Activated CD8-positive, alpha-beta T cell treated with anti-CD3 and anti-CD28 coated beads for 36 hours (primary cell): ENCODE measurements around the gene AAR2. TPM values are rescaled to one million over a fixed set of nuclear protein-coding genes. Genes with fewer than 3 reads are reported as not detected.

Experiments used
- ATAC-seq: fragments of 200-7000 bp; cut with Tn5 transposase; one replicate; pipeline ENCODE4 v1.10.0; 2021; ENCODE audit warnings: mild to moderate bottlenecking, moderate library complexity
- CTCF ChIA-PET: fragments of 350-600 bp; sonication (Branson Sonifier 250); formaldehyde crosslinking; loops from one replicate; lab custom pipeline; 2021; ENCODE audit warnings: antibody characterized with exemption; lab: Charles Lee
- POLR2A ChIA-PET: fragments of 350-600 bp; sonication (Branson Sonifier 250); formaldehyde crosslinking; loops from one replicate; lab custom pipeline; 2021; ENCODE audit warnings: antibody characterized with exemption; lab: Charles Lee
- DNase-seq: peaks from one replicate; pipeline ENCODE4 v3.0.0-alpha.2; 2020
- H3K27ac Mint-ChIP-seq: one replicate; pipeline ENCODE4 v1.8.0; 2021; ENCODE audit warnings: mild to moderate bottlenecking, mixed read lengths
- H3K27me3 Mint-ChIP-seq: one replicate; pipeline ENCODE4 v1.8.0; 2021; ENCODE audit warnings: mixed read lengths
- H3K36me3 Mint-ChIP-seq: one replicate; pipeline ENCODE4 v1.8.0; 2021; ENCODE audit warnings: low read depth, mixed read lengths
- H3K4me1 Mint-ChIP-seq: one replicate; pipeline ENCODE4 v1.8.0; 2021; ENCODE audit warnings: low read depth, mixed read lengths
- H3K4me3 Mint-ChIP-seq: one replicate; pipeline ENCODE4 v1.8.0; 2021; ENCODE audit warnings: mild to moderate bottlenecking, moderate library complexity, mixed read lengths
- H3K9me3 Mint-ChIP-seq: one replicate; pipeline ENCODE4 v1.8.0; 2021; ENCODE audit warnings: mixed read lengths
- intact Hi-C: fragments of 100-400 bp; cut with micrococcal nuclease; formaldehyde crosslinking; loops from one replicate; pipeline ENCODE4 v1.10.0; 2022
- total RNA-seq, 2 experiments: library from RNA; stranded (reverse); gene quantifications; one replicate each; pipeline ENCODE4 v1.2.3, GENCODE V29; 2021
- TF ChIP-seq, protein P1 (sequence below): fragments of 200-600 bp; IDR thresholded peaks from one replicate; pipeline ENCODE4 v1.8.0; 2022; ENCODE audit warnings: antibody characterized with exemption, mild to moderate bottlenecking

AAR2 gene
- total RNA-seq, 2 experiments from 2014 or later, result 18.8 to 19.7 TPM

DNA sequence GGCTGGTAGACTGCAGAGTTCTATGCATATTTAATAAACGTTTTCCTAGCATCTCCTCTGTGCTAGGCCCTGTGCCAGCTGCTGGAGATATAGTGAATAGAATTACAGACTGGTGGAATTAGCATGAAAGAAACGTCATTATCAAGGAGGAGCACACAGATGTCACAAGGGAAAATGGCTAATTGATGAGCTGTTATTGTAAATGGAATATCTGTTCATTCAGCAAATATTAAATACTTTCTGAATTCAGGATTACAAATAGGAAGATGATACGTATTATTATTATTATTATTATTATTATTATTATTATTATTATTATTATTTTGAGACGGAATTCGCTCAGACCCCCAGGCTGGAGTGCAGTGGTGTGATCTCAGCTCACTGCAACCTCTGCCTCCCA lies 1.2 kb downstream of the AAR2 start:
- Mint-ChIP-seq H3K27ac (peak overlapping the region; percentile 92), H3K4me3 (peak overlapping the region; percentile 74), H3K9me3 (no peaks in the 10 kb centered on the region), H3K36me3 (peaks cover 22% of the 10 kb centered on the region), H3K27me3 (no peaks in the 10 kb centered on the region), H3K4me1 (peaks cover 44% of the 10 kb centered on the region)
- CTCF ChIA-PET, result interaction anchor here (0.6 to 2.9 kb wide), 10 partner anchors 9 to 645 kb away, joined by 3 to 10 read pairs (median 3); partner anchors contain the start of gene SCAND1
- POLR2A ChIA-PET, result interaction anchor here (0.9 to 2.3 kb wide), 2 partner anchors 9 to 11 kb away, joined by 6 to 7 read pairs; no protein-coding TSS in a partner anchor
- intact Hi-C loops, result no loop called here
- ATAC-seq (no peak), DNase-seq (no peak)
- TF ChIP-seq, protein P1, sequence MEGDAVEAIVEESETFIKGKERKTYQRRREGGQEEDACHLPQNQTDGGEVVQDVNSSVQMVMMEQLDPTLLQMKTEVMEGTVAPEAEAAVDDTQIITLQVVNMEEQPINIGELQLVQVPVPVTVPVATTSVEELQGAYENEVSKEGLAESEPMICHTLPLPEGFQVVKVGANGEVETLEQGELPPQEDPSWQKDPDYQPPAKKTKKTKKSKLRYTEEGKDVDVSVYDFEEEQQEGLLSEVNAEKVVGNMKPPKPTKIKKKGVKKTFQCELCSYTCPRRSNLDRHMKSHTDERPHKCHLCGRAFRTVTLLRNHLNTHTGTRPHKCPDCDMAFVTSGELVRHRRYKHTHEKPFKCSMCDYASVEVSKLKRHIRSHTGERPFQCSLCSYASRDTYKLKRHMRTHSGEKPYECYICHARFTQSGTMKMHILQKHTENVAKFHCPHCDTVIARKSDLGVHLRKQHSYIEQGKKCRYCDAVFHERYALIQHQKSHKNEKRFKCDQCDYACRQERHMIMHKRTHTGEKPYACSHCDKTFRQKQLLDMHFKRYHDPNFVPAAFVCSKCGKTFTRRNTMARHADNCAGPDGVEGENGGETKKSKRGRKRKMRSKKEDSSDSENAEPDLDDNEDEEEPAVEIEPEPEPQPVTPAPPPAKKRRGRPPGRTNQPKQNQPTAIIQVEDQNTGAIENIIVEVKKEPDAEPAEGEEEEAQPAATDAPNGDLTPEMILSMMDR, result no peak

DNA sequence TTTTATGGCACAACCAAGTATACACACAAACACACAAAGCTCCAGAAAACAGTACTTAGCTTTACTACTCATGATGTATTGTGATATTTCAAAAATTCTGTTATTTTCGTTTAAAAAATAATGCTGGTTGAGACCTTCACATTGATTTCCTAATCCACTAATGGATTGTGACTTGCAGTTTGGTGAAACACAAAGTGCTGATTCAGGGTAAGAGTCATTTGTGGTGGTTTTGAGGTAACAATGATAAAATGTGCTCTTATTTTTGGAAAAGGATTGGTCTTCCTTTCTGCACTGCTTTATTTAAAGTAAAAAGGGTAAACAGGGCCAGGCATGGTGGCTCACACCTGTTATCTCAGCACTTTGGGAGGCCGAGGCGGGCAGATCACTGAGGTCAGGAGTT lies 1.9 kb downstream of the AAR2 start:
- ChIA-PET POLR2A (interaction anchor here (0.6 kb wide), 1 partner anchor 24 kb away, joined by 4 read pairs; no protein-coding TSS in a partner anchor), CTCF (interaction anchor here (0.6 to 2.9 kb wide), 7 partner anchors 9 to 645 kb away, joined by 3 to 10 read pairs (median 3); no protein-coding TSS in a partner anchor)
- no peak overlapping the region for H3K27ac Mint-ChIP-seq
- H3K4me3 Mint-ChIP-seq, result peak overlapping the region; percentile 42
- ATAC-seq (no peak), DNase-seq (no peak)
- H3K9me3 Mint-ChIP-seq, result no peaks in the 10 kb centered on the region
- peaks cover 22% of the 10 kb centered on the region for H3K36me3 Mint-ChIP-seq
- TF ChIP-seq, protein P1, result no peak
- H3K4me1 Mint-ChIP-seq, result peaks cover 44% of the 10 kb centered on the region
- H3K27me3 Mint-ChIP-seq, result no peaks in the 10 kb centered on the region
- intact Hi-C loops, result no loop called here

DNA sequence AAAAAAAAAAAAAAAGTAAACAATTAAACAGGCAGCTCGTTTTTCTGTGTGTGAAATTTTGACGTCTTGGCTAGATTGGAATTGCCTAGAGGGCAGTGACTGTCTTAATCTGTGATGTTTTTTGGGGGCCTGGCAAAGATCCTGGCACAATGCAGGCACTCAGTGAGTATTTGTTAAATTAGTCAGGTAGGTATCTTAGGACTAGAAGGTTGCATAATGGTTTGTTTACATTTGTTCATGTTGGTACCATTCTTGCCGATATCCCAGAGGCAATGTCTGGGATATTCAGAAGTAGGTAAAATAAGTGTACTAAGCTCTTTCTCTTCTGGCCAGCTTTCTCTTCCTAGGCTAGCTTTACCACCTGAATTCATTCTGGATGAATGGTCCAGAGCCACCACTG lies 2.5 kb downstream of the AAR2 start:
- ChIA-PET CTCF (interaction anchor here (1.1 to 1.4 kb wide), 3 partner anchors 83 to 644 kb away, joined by 3 to 4 read pairs (median 3); no protein-coding TSS in a partner anchor), POLR2A (interaction anchor here (0.6 kb wide), 1 partner anchor 23 kb away, joined by 4 read pairs; no protein-coding TSS in a partner anchor)
- H3K27me3 Mint-ChIP-seq, result no peaks in the 10 kb centered on the region
- peak overlapping the region; percentile 34 for H3K4me3 Mint-ChIP-seq
- intact Hi-C loops, result no loop called here
- TF ChIP-seq, protein P1, result no peak
- H3K9me3 Mint-ChIP-seq, result no peaks in the 10 kb centered on the region
- peak overlapping the region; percentile 21 for H3K27ac Mint-ChIP-seq
- no peak for DNase-seq
- H3K36me3 Mint-ChIP-seq, result peaks cover 26% of the 10 kb centered on the region
- H3K4me1 Mint-ChIP-seq, result peaks cover 44% of the 10 kb centered on the region
- ATAC-seq, result no peak

DNA sequence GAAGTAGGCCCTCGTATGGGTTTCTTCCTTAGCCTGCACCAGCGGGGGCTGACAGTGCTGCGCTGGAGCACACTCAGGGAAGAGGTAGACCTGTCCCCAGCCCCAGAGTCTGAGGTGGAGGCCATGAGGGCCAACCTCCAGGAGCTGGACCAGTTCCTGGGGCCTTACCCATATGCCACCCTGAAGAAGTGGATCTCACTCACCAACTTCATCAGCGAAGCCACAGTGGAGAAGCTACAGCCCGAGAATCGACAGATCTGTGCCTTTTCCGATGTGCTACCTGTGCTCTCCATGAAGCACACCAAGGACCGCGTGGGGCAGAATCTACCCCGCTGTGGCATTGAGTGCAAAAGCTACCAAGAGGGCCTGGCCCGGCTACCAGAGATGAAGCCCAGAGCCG lies 3.8 kb downstream of the AAR2 start:
- Mint-ChIP-seq H3K9me3 (no peaks in the 10 kb centered on the region), H3K4me1 (peaks cover 49% of the 10 kb centered on the region), H3K4me3 (no peak overlapping the region), H3K27me3 (no peaks in the 10 kb centered on the region), H3K36me3 (peaks cover 35% of the 10 kb centered on the region), H3K27ac (no peak overlapping the region)
- intact Hi-C loops, result no loop called here
- ATAC-seq, result no peak
- no peak for DNase-seq
- ChIA-PET POLR2A (interaction anchor here (1.2 kb wide), 1 partner anchor 10 kb away, joined by 4 read pairs; no protein-coding TSS in a partner anchor), CTCF (interaction anchor here (0.6 to 1.4 kb wide), 2 partner anchors 37 to 199 kb away, joined by 3 to 4 read pairs; no protein-coding TSS in a partner anchor)
- TF ChIP-seq, protein P1, result no peak

DNA sequence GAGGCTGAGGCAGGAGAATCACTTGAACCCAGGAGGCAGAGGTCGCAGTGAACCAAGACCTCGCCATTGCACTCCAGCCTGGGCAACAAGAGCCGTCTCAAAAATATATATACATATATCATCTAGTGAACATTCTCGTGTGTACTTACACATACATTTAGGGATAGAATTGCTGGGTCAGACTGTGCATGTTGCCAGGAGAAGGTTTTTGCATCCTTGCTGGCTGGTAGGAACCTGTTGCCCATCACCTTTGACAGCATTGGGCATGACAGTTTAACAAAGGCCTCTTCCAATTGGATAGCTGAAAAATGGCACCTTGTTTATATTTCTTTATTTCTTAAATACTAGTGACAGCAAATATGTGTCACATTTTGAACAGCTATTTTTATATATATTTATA lies 5.4 kb downstream of the AAR2 start:
- TF ChIP-seq, protein P1, result no peak
- CTCF ChIA-PET, result no interaction called here
- POLR2A ChIA-PET, result interaction anchor here (0.6 kb wide), 1 partner anchor 1144 kb away, joined by 3 read pairs; no protein-coding TSS in a partner anchor
- H3K36me3 Mint-ChIP-seq, result peaks cover 40% of the 10 kb centered on the region
- no peaks in the 10 kb centered on the region for H3K9me3 Mint-ChIP-seq
- H3K27ac Mint-ChIP-seq, result no peak overlapping the region
- peaks cover 45% of the 10 kb centered on the region for H3K4me1 Mint-ChIP-seq
- DNase-seq, result no peak
- intact Hi-C loops, result no loop called here
- H3K27me3 Mint-ChIP-seq, result no peaks in the 10 kb centered on the region
- H3K4me3 Mint-ChIP-seq, result no peak overlapping the region
- no peak for ATAC-seq
